ENCODE measurements around the gene TTC13.
A peak's percentile ranks its signal among the peaks of the same experiment; 100 is the strongest.

The TTC13 gene

GRCh38 chr1:230870916-230871315 lies 107.7 kb downstream of the TTC13 start:
- H3K4me1 Mint-ChIP-seq (ENCODE audit: low read depth) = peaks cover 13% of the 10 kb centered on the region
- no peaks in the 10 kb centered on the region for H3K9me3 Mint-ChIP-seq
- peaks cover 2% of the 10 kb centered on the region for H3K36me3 Mint-ChIP-seq (ENCODE audit: low read depth)
- H3K4me3 Mint-ChIP-seq = no peak overlapping the region
- H3K27ac Mint-ChIP-seq = no peak overlapping the region
- peaks cover 49% of the 10 kb centered on the region for H3K27me3 Mint-ChIP-seq (ENCODE audit: low read depth)

DNA sequence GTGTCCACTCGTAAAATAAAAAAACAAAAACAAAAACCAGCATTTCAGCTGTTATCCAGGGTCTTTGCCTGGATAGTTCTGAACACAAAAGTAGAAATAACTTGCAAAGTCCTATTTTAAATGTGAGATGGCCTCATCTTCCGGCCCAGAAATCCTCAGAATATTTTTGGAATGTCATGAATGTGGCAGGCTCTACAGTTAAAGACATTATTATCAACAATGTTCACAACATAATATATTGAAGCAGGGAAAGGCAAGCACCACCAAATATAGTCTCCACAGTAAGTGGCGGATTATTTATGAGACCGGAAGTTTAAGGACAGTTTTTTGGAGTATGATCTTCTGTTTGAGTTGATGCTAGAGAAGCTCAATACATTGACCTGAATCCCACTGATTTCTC lies 109.2 kb downstream of the TTC13 start:
- Mint-ChIP-seq H3K36me3 (ENCODE audit: low read depth) (peaks cover 2% of the 10 kb centered on the region), H3K4me3 (peak overlapping the region; percentile 40), H3K4me1 (ENCODE audit: low read depth) (peaks cover 13% of the 10 kb centered on the region), H3K27ac (no peak overlapping the region), H3K9me3 (no peaks in the 10 kb centered on the region), H3K27me3 (ENCODE audit: low read depth) (peaks cover 42% of the 10 kb centered on the region)

- H3K36me3 Mint-ChIP-seq (ENCODE audit: low read depth) = peaks cover 2% of the 10 kb centered on the region
- no peak overlapping the region for H3K27ac Mint-ChIP-seq
- peaks cover 16% of the 10 kb centered on the region for H3K4me1 Mint-ChIP-seq (ENCODE audit: low read depth)
- peak overlapping the region; percentile 76 for H3K4me3 Mint-ChIP-seq
- H3K27me3 Mint-ChIP-seq (ENCODE audit: low read depth) = peaks cover 42% of the 10 kb centered on the region
- H3K9me3 Mint-ChIP-seq = no peaks in the 10 kb centered on the region
Observed at GRCh38 chr1:230868736-230869385, 109.8 kb downstream of the TTC13 start.

GRCh38 chr1:230867903-230868735 lies 110.5 kb downstream of the TTC13 start, which contains the start of gene C1orf198:
Gene C1orf198, minus strand, starts transcription at chr1:230868521. Its CDS starts 9 bp downstream, at chr1:230868512.
- Mint-ChIP-seq H3K9me3 (no peaks in the 10 kb centered on the region), H3K4me3 (peak within 1 kb of the TSS; percentile 81), H3K36me3 (ENCODE audit: low read depth) (peaks cover 2% of the 10 kb centered on the region), H3K27ac (peak within 1 kb of the TSS; percentile 67), H3K4me1 (ENCODE audit: low read depth) (peaks cover 19% of the 10 kb centered on the region), H3K27me3 (ENCODE audit: low read depth) (peaks cover 42% of the 10 kb centered on the region)

GRCh38 chr1:230867101-230867902 lies 111.4 kb downstream of the TTC13 start:
- H3K4me1 Mint-ChIP-seq (ENCODE audit: low read depth) = peaks cover 26% of the 10 kb centered on the region

DNA sequence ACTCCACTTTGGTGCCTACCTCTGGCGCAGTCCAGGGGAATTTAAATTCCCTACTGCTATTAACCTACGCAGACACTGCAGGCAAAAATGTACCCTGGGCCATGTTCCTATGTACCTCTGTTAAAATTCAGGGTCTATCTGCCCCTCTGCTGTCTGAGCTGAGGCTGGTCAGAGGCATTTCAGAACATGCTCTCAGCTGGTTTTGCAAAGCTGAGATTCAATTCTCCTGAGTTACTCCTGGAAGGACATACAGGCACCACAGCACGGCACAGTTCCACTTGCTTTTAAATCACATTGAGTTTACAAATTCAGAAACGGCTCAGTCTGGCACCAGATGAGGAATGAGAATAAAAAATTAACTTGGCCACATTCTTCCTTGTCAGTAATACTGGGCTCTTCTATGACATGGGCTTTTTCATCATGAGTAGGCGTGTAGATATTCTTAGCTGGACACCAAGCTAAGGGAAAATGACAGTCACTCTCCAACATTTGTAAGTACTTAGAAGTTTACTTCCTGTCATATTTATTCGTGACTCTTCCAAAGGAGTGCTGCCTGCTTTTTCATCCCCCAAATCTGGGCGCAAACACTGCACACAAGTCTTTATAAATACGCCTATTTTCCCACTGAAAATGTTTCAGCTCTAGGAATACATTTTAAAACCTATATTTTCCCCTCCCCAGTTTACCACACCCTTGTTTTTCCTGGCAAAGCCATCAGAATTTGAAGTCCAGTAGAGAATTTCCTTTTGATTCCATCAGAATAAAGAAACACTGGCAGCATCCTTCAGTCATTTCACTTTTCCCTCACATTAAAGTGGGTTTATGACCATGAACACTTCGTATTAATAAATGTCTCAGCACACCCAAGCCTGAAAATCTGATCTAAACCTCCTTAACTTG lies 112.2 kb downstream of the TTC13 start:
- peaks cover 2% of the 10 kb centered on the region for H3K36me3 Mint-ChIP-seq (ENCODE audit: low read depth)
- H3K4me3 Mint-ChIP-seq = peak overlapping the region; percentile 18
- H3K27ac Mint-ChIP-seq = no peak overlapping the region
- H3K27me3 Mint-ChIP-seq (ENCODE audit: low read depth) = peaks cover 36% of the 10 kb centered on the region
- H3K4me1 Mint-ChIP-seq (ENCODE audit: low read depth) = peaks cover 26% of the 10 kb centered on the region
- no peaks in the 10 kb centered on the region for H3K9me3 Mint-ChIP-seq

More at GRCh38 chr1:230867101-230867902, 111.4 kb downstream of the TTC13 start:
- peaks cover 2% of the 10 kb centered on the region for H3K36me3 Mint-ChIP-seq (ENCODE audit: low read depth)
- peak overlapping the region; percentile 57 for H3K27ac Mint-ChIP-seq
- no peaks in the 10 kb centered on the region for H3K9me3 Mint-ChIP-seq
- H3K4me3 Mint-ChIP-seq = peak overlapping the region; percentile 81
- H3K27me3 Mint-ChIP-seq (ENCODE audit: low read depth) = peaks cover 42% of the 10 kb centered on the region

DNA sequence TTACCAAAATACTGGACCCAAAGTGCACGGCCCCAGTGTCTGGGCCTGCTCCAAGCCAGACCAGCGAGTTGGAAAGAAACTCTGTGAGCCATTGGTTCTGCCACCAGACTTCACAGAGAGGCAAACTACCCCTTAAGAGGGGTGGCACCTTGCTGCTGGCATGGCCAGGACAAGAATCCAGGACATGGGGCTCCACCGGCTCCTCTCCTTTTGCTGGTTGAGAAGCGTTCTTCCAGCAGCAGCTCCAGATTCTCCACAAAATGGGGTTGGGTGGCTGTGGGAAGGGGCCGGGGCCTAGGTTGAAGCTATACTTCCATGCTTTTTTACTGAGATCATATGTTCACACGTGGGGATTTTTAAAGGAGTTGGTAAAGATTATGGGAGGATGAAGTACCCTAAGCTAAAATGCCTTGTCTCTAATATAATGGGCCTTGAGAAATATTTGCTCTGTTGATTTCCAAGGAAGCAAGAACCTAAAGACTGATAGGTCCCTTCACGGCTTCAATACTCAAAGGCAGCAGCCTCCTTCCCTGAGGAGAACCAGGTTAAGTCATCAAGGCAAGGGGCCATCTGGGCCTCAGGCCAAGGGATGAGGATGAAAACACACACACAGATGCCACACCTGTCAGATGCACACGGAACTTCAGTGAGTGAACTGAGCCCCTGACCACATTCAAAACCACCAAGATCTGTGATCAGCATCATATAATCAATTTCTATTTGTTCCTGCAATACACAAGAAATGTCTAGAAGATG lies 113.4 kb downstream of the TTC13 start:
- H3K27me3 Mint-ChIP-seq (ENCODE audit: low read depth) = peaks cover 27% of the 10 kb centered on the region
- H3K9me3 Mint-ChIP-seq = no peaks in the 10 kb centered on the region
- H3K27ac Mint-ChIP-seq = no peak overlapping the region
- peaks cover 2% of the 10 kb centered on the region for H3K36me3 Mint-ChIP-seq (ENCODE audit: low read depth)
- H3K4me1 Mint-ChIP-seq (ENCODE audit: low read depth) = peaks cover 30% of the 10 kb centered on the region
- H3K4me3 Mint-ChIP-seq = no peak overlapping the region

DNA sequence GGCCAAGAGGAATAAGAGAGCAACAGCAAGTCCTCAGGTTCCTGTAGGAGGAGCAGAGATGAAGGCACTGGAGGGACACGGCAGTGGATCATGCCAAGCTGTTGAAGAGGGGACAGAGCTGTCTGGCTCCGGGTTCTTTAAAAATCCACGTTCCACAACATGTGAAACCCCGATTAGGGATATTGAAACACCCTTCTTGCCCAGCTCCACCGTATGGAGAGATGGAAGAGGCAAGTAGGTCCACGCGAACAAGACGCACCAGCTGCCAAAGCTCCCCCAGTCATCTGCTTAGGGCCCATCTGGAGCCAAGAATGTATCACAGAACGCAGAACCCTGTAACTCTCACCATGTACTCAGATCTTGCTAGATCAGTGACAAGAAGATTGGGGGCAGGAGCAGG lies 114.2 kb downstream of the TTC13 start:
- Mint-ChIP-seq H3K27ac (no peak overlapping the region), H3K4me1 (ENCODE audit: low read depth) (peaks cover 30% of the 10 kb centered on the region), H3K36me3 (ENCODE audit: low read depth) (peaks cover 2% of the 10 kb centered on the region), H3K9me3 (no peaks in the 10 kb centered on the region), H3K4me3 (no peak overlapping the region), H3K27me3 (ENCODE audit: low read depth) (peaks cover 19% of the 10 kb centered on the region)

DNA sequence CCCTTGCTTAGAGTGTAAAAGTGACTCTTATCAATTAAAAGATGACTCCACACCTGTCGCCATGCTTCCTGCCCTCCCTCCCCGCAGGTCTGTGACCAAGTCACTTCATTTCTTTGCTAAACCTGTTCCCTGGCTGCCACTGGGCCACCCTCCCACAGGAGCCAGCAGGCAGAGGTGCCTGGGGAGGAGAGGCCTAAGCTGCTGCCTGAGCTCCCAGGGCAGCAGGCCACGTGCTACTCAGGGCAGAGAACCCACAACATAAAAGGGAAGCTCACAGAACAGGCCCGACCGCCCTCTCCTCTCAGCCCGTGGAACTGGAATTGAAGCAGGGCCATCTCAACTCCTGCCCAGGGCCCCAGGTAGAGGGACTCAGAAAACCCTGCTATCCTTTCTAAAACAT lies 115.2 kb downstream of the TTC13 start:
- Mint-ChIP-seq H3K36me3 (ENCODE audit: low read depth) (peaks cover 2% of the 10 kb centered on the region), H3K27ac (peak overlapping the region; percentile 62), H3K27me3 (ENCODE audit: low read depth) (peaks cover 12% of the 10 kb centered on the region), H3K4me1 (ENCODE audit: low read depth) (peaks cover 28% of the 10 kb centered on the region), H3K9me3 (no peaks in the 10 kb centered on the region), H3K4me3 (no peak overlapping the region)

GRCh38 chr1:230861970-230862595 lies 116.6 kb downstream of the TTC13 start:
- Mint-ChIP-seq H3K27ac (no peak overlapping the region), H3K9me3 (no peaks in the 10 kb centered on the region), H3K4me1 (ENCODE audit: low read depth) (peaks cover 24% of the 10 kb centered on the region), H3K36me3 (ENCODE audit: low read depth) (peaks cover 2% of the 10 kb centered on the region), H3K4me3 (no peak overlapping the region), H3K27me3 (ENCODE audit: low read depth) (peaks cover 5% of the 10 kb centered on the region)

- H3K27ac Mint-ChIP-seq = no peak overlapping the region
- no peak overlapping the region for H3K4me3 Mint-ChIP-seq
- H3K36me3 Mint-ChIP-seq (ENCODE audit: low read depth) = no peaks in the 10 kb centered on the region
- H3K9me3 Mint-ChIP-seq = no peaks in the 10 kb centered on the region
- no peaks in the 10 kb centered on the region for H3K27me3 Mint-ChIP-seq (ENCODE audit: low read depth)
- H3K4me1 Mint-ChIP-seq (ENCODE audit: low read depth) = peaks cover 18% of the 10 kb centered on the region
Observed at GRCh38 chr1:230861489-230861888, 117.2 kb downstream of the TTC13 start.

DNA sequence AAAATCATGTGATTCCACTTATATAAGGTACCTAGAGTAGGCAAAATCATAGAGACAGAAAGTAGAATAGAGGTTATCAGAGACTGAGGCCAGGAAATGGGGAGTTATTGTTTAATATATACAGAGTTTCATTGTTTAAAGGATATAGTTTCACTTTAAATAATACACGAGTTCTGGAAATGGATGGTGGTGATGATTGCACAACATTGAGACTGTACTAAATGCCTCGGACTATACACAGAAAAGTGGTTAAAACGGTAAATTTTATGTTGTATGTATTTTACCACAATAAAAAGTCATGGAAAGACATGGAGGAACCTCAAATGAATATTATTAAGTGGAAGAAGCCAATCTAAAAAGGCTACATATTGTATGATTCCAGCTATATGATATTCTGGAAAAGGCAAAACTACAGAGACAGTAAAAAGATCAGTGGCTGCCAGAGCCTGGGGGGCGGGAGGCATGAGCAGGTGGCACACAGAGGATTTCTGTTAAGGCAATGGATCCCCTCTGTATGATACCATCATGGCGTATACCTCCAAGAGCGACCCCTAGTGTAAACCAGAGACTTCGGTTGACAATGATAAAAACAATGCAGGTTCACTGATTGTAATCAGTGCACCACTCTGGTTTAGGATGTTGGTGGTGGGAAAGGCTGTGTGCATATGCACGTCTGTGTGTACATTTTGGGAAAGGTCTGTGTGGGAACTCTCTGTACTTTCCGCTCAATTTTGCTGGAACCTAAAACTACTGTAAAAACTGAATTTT lies 117.9 kb downstream of the TTC13 start:
- Mint-ChIP-seq H3K4me1 (ENCODE audit: low read depth) (peaks cover 16% of the 10 kb centered on the region), H3K9me3 (no peaks in the 10 kb centered on the region), H3K4me3 (no peak overlapping the region), H3K27ac (no peak overlapping the region), H3K27me3 (ENCODE audit: low read depth) (no peaks in the 10 kb centered on the region), H3K36me3 (ENCODE audit: low read depth) (no peaks in the 10 kb centered on the region)
